NAMALWA (cell line): ENCODE data around the gene TCP11L1.
"Not testable (repeated sequence)": the region's sequence is repeated elsewhere in the genome, so short reads cannot be mapped to it uniquely, and the experiment has no call there.

Experiments used
- DNase-seq: peaks from one replicate; pipeline ENCODE4 v3.0.0-alpha.2; 2015; ENCODE audit warnings: low spot score

Gene TCP11L1

DNA sequence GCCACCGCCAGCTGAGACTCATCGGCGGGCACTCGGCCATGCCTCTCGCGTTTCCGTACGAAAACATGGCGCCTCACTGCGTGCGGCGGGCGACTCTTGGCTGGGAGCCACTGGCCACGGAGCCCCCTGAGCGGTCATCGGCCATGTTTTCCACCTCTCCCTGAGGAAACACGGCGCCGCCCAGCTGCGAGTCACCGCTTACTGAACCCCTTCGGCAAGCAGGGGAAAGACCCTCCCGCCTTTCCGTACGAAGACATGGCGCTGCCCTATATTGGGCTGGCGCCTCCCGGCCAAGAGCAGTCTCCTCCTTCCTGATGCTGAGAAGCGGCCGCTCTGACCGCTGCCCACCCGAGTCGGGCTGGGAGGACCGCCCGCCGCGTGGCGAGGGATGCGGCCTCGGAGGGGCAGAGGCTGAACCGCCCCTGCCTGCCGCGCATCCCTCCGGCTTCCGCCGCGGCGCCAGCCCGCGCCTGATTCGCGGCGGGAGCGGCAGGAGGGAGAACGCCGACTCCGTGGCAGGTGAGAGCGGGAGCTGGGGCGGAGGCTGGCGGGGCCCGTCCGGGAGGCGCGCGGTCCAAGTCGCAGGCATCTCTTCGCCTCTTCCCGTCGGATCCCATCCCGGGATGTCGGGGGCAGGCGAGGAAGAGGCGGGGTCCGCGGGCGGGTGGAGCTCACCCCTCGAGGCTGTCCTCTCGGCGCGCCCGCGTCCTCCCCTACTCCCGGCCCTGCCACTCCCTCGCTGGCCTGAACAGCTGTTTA, at the start of gene TCP11L1:
TSS of gene TCP11L1 (plus strand) at position 299 of the 759 bp plus-strand sequence. CDS start 4,202 bp downstream, outside the sequence.
- peak; percentile 86 for DNase-seq

GRCh38 chr11:32990481-32990880, 48.9 kb upstream of the TCP11L1 start:
- no peak for DNase-seq

GRCh38 chr11:32991427-32991826, 47.9 kb upstream of the TCP11L1 start:
- DNase-seq: no peak

DNA sequence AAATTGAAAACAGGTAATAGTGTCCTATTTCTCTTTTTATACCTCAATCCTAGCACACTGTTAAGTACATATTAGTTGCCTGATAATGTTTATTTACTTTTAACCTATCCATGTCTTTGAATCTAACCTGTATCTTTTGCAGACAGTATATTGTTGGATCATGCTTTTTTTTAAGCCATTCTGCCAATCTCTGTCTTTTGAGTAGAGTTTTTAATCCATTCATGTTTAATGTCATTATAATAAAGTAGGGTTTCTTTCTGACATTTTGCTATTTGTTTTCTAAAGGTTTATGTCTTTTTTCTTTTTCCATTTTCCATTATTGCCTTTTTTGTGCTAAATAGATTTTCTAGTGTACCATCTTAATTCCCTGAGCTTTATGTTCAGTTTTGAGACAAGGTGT, 47.5 kb upstream of the TCP11L1 start:
- DNase-seq: no peak

DNA sequence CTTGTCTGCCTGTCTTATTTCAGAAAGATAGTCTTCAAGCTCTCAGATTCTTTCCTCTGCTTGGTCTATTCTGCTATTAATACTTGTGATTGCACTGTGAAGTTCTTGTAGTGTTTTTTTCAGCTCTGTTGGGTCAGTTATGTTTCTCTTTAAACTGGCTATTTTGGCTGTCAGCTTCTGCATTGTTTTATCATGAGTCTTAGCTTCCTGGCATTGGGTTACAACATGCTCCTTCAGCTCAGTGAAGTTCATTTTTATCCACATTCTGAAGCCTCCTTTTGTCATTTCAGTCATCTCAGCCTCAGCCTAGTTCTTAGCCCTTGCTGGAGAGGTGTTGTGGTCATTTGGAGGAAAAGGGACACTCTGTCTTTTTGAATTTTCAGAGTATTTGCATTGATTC, 39.2 kb upstream of the TCP11L1 start:
- DNase-seq: no peak

- DNase-seq: no peak
These were observed 38.1 kb upstream of the TCP11L1 start for GRCh38 chr11:33001281-33001680.

GRCh38 chr11:33001751-33002542, 37.4 kb upstream of the TCP11L1 start:
- no peak for DNase-seq

GRCh38 chr11:33005175-33005574, 34.2 kb upstream of the TCP11L1 start:
- no peak for DNase-seq

GRCh38 chr11:33006010-33006409, 33.4 kb upstream of the TCP11L1 start:
- DNase-seq: no peak

GRCh38 chr11:33013755-33014154, 25.6 kb upstream of the TCP11L1 start:
- no peak for DNase-seq

DNA sequence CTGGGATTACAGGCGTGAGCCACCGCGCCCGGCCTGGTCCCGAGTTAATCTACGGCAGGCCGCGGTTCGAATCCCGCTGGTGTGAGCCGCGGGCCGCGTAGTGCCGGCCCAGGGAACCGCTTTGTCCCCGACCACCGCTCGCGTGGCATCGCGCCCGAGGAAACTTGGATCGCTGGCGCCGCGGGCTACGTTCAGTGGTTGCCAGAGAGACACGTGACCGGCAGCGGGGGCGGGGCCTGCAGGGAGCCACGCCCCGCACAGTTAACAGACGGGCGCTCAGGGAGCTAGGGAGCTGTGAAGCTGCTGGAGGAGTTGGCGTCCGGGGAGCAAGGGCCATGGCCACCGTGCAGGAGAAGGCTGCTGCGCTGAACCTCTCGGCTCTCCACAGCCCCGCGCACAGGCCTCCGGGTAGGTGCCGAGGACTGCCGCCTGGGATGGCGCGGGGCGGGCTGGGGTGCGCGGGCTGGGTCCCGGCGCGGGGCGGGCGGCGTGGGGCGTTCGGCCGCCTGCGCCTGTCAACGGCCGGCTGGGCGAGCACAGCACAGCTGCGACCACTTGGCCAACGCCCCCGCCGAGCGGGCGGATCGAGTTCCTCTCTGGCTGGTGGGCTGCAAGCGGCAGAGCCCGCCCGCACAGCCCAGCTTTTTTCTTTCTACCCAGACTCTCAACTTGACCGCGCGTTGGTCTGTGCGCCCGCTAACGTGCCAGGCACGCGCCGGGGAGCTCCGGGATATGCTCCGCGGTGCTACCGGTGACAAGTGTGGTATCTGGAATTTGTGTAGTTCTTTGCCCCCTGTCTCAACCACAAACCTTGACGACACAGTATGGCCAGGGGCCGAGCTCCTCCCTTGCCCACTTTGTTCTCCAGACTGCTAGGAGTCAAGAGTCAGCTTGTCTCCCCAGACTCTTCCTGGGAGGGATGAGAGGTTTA, 23.5 kb upstream of the TCP11L1 start, which contains the start of gene DEPDC7:
TSS of gene DEPDC7 (plus strand) at position 258 of the 931 bp plus-strand sequence. CDS start at position 336, 78 bp downstream.
- no peak for DNase-seq

- DNase-seq: no peak
These were observed 22.7 kb upstream of the TCP11L1 start for GRCh38 chr11:33016654-33017053.

DNA sequence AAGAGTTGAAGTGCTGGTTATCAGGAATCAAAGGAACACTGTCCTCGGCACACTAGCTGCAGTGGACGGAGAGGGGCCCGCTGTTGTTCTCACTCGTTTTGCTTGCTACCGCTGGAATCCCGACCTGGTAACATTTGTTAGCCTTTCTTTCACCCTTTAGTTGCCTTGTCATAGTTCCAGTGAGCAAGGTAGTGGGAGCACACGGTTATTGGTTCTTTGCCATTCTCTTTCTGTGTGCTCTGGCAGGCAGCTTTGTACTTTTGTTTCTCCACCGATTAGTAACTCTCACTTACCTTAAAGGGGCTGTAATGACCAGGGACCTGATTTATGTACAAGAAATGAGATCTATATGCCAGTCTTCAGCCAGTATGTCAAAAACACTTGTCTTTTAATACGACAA, 21.9 kb upstream of the TCP11L1 start:
- DNase-seq: no peak

DNA sequence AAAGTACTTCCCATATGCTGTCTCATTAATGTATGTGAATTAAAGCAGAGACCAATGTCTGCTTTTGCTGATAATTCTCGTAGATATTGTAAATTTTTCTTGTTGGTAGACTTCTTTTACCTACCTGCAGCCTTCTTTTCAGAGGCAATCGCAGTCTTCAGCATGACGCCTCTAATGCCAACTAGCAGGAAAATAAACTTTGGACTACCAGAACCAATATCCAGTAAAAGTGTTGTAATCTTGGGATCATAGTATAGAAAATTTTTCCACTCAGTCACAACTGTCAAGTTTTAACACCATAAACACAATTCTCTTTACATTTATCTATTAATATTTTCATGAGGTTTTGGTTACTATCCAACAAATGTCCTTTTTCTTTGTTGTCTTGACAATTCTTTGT, 21.4 kb upstream of the TCP11L1 start:
- no peak for DNase-seq

GRCh38 chr11:33018840-33019239, 20.5 kb upstream of the TCP11L1 start:
- no peak for DNase-seq

DNA sequence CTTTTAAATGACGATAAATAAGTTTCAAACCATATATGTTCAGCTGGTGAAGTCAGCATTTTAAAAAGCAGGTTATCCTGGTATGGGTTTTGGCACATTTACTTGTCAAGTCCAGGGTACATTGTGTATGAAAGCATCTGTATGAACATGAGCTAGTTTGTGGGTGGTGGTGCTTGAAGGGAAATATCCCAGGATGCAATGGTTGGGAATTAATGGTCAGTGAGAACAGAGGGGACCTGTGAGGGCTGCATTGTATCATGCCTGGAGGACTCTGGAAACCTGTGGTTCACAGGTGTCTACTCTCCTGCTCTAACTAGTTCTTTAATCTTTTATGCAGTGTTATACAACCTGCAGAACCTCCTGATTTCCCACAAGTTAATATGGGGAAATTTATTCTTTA, 17.9 kb upstream of the TCP11L1 start:
- no peak for DNase-seq

DNA sequence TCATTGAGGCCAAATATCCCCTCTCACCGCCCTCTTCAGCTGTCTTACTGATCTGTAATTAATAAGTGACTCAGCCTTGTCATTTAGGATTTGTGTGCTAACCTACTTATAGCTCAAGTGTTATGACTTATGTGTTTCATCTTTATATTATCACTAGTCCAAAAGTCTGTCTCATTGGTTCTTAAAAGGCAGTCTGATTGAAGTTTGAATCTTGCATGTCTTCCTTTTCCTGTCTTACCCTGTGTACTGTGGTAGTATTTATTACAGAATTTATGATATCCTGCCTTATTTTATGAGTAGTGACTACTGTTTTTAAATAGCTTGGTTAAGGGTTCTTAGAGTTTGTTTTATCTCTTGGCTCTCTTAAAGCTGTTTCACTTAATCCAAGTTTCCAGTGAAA, 17.4 kb upstream of the TCP11L1 start:
- DNase-seq: no peak

- DNase-seq: no peak
These were observed 14.0 kb upstream of the TCP11L1 start for GRCh38 chr11:33025339-33025722.

DNA sequence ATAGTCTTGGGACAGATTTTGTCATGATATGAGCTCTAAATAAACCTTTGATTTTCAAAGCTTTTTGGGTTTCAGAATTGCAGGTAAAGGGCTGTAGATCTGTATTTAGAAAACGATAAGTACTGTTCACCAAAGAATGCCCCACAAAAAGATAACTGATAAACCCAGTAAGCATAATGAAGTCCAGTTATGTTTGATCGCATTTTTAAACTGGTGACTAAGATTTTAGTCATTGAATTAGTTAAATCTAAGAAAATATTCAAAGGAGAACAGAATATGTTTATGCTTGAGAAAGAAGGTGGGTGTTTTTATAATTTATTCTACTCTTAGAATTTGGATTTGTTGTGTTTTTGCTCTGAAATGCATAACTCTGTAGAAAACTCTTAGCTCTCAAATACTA, 12.1 kb upstream of the TCP11L1 start:
- no peak for DNase-seq

GRCh38 chr11:33027846-33028536, 11.4 kb upstream of the TCP11L1 start:
- no peak for DNase-seq

GRCh38 chr11:33028537-33028914, 10.8 kb upstream of the TCP11L1 start:
- DNase-seq: no peak

DNA sequence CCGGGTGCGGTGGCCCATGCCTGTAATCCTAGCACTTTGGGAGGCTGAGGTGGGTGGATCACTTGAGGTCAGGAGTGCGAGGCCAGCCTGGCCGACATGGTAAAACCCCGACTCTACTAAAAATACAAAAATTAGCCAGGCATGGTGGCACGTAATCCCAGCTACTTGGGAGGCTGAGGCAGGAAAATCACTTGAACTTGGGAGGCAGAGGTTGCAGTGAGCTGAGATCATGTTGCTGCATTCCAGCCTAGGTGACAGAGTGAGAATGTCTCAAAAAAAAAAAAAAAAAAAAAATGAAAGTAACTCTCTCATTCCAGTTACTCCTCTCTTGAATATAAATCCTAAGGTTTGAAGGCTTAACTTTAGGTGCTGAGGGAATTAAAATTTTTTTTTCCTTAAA, 10.2 kb upstream of the TCP11L1 start:
- not testable (repeated sequence) for DNase-seq
